Heart right ventricle (tissue), 16 donors: Measurements from ENCODE around the gene FIG4. TPM values are rescaled to one million over a fixed set of nuclear protein-coding genes. Genes with fewer than 3 reads are reported as not detected.

Experiments
- ATAC-seq, 8 donors: fragments of 200-7000 bp; cut with Tn5 transposase; one replicate each; pipeline ENCODE4 v1.9.1; 2020; ENCODE audit warnings: mild to moderate bottlenecking in 8 of 8, moderate library complexity in 8 of 8, moderate number of reproducible peaks in 1 of 8
- DNase-seq, 2 donors: peaks; one replicate each; pipeline ENCODE4 v3.0.0-alpha.2; 2020
- H3K27ac ChIP-seq, 10 donors: fragments of 200-600 bp; sonication (generic) in 2 of 10; one replicate each; pipeline versions ENCODE4 v1.5.0 to v1.8.0; 2020 to 2022; ENCODE audit warnings: mild to moderate bottlenecking in 3 of 10
- H3K27me3 ChIP-seq, 7 donors: fragments of 200-600 bp; one replicate each; pipeline ENCODE4 v1.8.0; 2021 to 2022; ENCODE audit warnings: mild to moderate bottlenecking in 2 of 7
- H3K36me3 ChIP-seq, 9 donors: fragments of 200-600 bp; sonication (generic) in 1 of 9; one replicate each; pipeline versions ENCODE4 v1.5.0 to v1.8.0; 2020 to 2022; ENCODE audit warnings: mild to moderate bottlenecking in 2 of 9
- H3K4me1 ChIP-seq, 9 donors: fragments of 200-600 bp; sonication (generic) in 1 of 9; one replicate each; pipeline versions ENCODE4 v1.5.0 to v1.8.0; 2020 to 2022; ENCODE audit warnings: mild to moderate bottlenecking in 4 of 9
- H3K4me3 ChIP-seq, 10 donors: fragments of 200-600 bp; sonication (generic) in 2 of 10; one replicate each; pipeline versions ENCODE4 v1.5.0 to v1.8.0; 2020 to 2022; ENCODE audit warnings: mild to moderate bottlenecking in 7 of 10, moderate library complexity in 2 of 10
- H3K9me3 ChIP-seq, 11 donors: fragments of 200-600 bp in 10 of 11; sonication (generic) in 2 of 11; one replicate each; pipeline versions ENCODE4 v1.5.0 to v1.8.0; 2013 to 2022; ENCODE audit warnings: mild to moderate bottlenecking in 2 of 11, control low read depth in 1 of 11, moderate library complexity in 1 of 11
- CTCF ChIP-seq, 9 donors: fragments of 200-600 bp; sonication (generic) in 2 of 9; IDR thresholded peaks; one replicate each; pipeline versions ENCODE4 v1.5.0 to v1.8.0; 2021 to 2022; ENCODE audit warnings: antibody characterized with exemption in 9 of 9, mild to moderate bottlenecking in 5 of 9, moderate library complexity in 1 of 9
- WGBS, 2 donors: extraction: QIAGEN DNeasy Blood & Tissue Kit; methylation state at CpG; one replicate each; pipeline ENCODE4 v1.1.7; 2013; ENCODE audit warnings: inconsistent platforms in 1 of 2; 5-methylcytosine and 5-hydroxymethylcytosine counted together
- intact Hi-C, 10 donors: fragments of 100-400 bp; cut with DNase I; formaldehyde crosslinking; loops; one replicate each; pipeline versions ENCODE4 v1.11.1 to v1.14.2; 2022
- polyA plus RNA-seq, 2 donors: library from polyadenylated mRNA; stranded (reverse); fragments of 200-250 nt; gene quantifications; one replicate each; pipeline ENCODE4 v1.2.3, GENCODE V29; 2013
- total RNA-seq, 10 donors: library from RNA; stranded (reverse); fragmentation: NEBNext Ultra II Directional in 3 of 10; extraction: Animal tissue kit (Norgen Biotek cat#: 25700) in 3 of 10; gene quantifications; one replicate each; pipeline versions ENCODE4 v1.2.1 to v1.2.4, GENCODE V29; 2021 to 2023
- donor health status: Arrhythmogenic right ventricular cardiomyopathy.
- donor health status: ischemic (EF 13 %, LVEDD 7.1; RV severe dilation, severe dysfunction).
- donor health status: healthy with polysubstance abuse.
- donor health status: DM: no; HTN: yes; CAD: no.
- donor health status: DM: no; HTN: no; CAD: no.
- donor health status: ischemic (EF 25% LVEDD 6.9; RV normal size, moderate dysfunction).
- donor health status: ischemic (EF 25% LVEDD 5.7; RV mildly dilated, moderate dysfunction).
- donor health status: healthy.
- donor health status: DM: yes; HTN: yes; CAD: no.
- donor health status: Ischemic cardiomyopathy.
- donor health status: ischemic (EF 35%, LVEDD 5.7; RV mildly dilated, moderate dysfunction).
- donor health status: nonischemic (EF 11% LVEDD 7.7; RV severe dilation, severe dysfunction).
- donor health status: DM: yes; HTN: yes; CAD: no.
- donor health status: PGD.
- donor health status: ischemic (EF 29% LVEDD 5.4; RV normal size, mild dysfunction).
- donor health status: nonischemic (EF 23%, LVEDD 6.1; RV moderate dilation, normal function).

FIG4 gene
- total and polyA plus RNA-seq, 12 donors, result 5.1 to 13.1 (median 9.2) TPM

DNA sequence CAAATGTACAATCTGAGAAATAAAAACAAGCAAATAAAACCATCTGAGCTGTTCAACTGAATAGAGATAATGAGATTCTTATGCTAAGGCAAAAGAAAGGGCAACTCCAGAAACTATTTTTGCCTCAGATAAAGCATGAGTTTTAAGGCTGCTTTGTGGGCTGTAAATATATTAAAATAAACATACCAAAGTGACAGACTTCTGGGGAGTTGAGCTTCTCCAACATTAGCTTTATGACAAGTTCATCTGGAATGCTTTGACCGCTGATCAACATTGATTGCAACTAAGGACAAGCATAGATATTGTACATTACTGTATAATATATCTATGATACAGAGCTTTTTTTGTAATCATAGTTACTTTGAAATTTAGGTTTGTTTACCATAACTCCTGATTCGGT is 19.4 kb upstream of the FIG4 start:
- Histone ChIP-seq H3K36me3 (peaks cover 0 to 20% (median 0%) of the 10 kb centered on the region in 9 donors), H3K4me1 (no peaks in the 10 kb centered on the region), H3K4me3 (no peak overlapping the region), H3K27ac (no peak overlapping the region), H3K27me3 (no peaks in the 10 kb centered on the region), H3K9me3 (peaks cover 0 to 2% (median 0%) of the 10 kb centered on the region in 11 donors)
- WGBS, 2 donors, result 84 to 92% methylated on average over 2 of the region's 2 CpGs
- no peak for TF ChIP-seq CTCF (IDR thresholded peaks at IDR 0.05)
- ATAC-seq (no peak), DNase-seq (no peak)
- intact Hi-C loops, result no loop called here

DNA sequence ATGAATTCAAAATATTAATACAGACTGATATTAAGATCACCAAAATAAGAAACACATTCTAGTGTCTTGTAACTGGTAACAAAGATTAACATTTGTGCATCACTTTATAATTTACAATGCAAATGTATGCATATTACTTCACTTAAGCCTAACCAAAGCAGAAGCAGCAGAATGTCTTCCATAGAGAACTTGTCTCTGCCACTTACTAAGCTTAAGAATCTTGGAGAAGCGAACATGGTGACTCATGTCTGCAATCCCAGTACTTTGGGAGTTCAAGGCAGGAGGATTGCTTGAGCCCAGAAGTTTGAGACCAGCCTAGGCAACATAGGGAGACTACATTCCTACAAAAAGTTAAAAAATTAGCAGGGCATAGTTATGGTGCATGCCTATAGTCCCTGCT is 18.9 kb upstream of the FIG4 start:
- ATAC-seq, result no peak

DNA sequence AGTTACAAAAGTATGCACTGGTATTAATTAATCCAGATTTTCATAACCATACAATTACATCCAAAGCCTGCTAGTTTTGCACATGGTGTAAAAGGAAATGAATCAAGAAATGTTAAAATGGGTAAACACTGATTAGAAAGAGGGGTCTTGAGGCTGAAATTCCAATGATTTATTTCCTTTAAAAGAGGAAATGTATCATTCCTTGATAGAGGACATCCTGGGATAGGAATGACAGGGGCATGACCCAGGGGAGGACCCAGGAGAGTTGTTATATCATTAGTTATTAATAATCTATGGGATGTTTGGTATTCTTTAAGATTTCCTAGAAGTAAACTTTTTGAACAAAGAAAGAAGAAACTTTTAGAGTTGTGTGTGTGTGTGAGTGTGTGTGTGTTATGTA is 18.3 kb upstream of the FIG4 start:
- H3K4me3 ChIP-seq, result no peak overlapping the region
- H3K27me3 ChIP-seq, result no peaks in the 10 kb centered on the region
- no peak overlapping the region for H3K27ac ChIP-seq
- DNase-seq (no peak), ATAC-seq (no peak)
- intact Hi-C loops, result no loop called here
- TF ChIP-seq CTCF (IDR thresholded peaks at IDR 0.05), result no peak
- peaks cover 0 to 3% (median 0%) of the 10 kb centered on the region in 11 donors for H3K9me3 ChIP-seq
- H3K4me1 ChIP-seq, result no peaks in the 10 kb centered on the region
- H3K36me3 ChIP-seq, result peaks cover 0 to 20% (median 0%) of the 10 kb centered on the region in 9 donors

More for the DNA sequence above, 18.9 kb upstream of the FIG4 start:
- no peaks in the 10 kb centered on the region for H3K4me1 ChIP-seq
- no peak overlapping the region for H3K4me3 ChIP-seq
- no peaks in the 10 kb centered on the region for H3K27me3 ChIP-seq
- 92 to 97% methylated on average over 1 of the region's 1 CpG for WGBS, 2 donors
- no peak for DNase-seq
- peaks cover 0 to 20% (median 0%) of the 10 kb centered on the region in 9 donors for H3K36me3 ChIP-seq
- peaks cover 0 to 3% (median 0%) of the 10 kb centered on the region in 11 donors for H3K9me3 ChIP-seq
- intact Hi-C loops, result no loop called here
- no peak for TF ChIP-seq CTCF (IDR thresholded peaks at IDR 0.05)
- no peak overlapping the region for H3K27ac ChIP-seq

DNA sequence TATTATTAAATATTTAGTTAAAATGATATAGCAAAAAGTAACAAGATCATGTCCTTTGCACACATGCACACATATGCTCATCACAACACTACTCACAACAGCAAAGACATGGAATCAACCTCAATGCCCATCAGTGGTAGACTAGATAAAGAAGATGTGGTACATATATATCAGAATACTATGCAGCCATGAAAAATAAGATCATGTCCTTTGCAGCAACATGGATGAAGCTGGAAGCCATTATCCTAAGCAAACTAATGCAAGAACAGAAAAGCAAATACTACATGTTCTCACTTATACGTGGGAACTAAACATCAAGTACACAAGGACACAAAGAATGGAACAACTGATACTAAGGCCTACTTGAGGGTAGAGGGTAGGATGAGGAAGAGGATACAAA is 14.4 kb upstream of the FIG4 start:
- 94 to 95% methylated on average over 1 of the region's 1 CpG for WGBS, 2 donors
- Histone ChIP-seq H3K27me3 (no peaks in the 10 kb centered on the region), H3K36me3 (peaks cover 0 to 12% (median 0%) of the 10 kb centered on the region in 9 donors), H3K4me1 (peaks cover 0 to 4% (median 0%) of the 10 kb centered on the region in 9 donors), H3K27ac (no peak overlapping the region), H3K9me3 (peaks cover 0 to 3% (median 0%) of the 10 kb centered on the region in 11 donors), H3K4me3 (no peak overlapping the region)
- no peak for TF ChIP-seq CTCF (IDR thresholded peaks at IDR 0.05)
- no peak for DNase-seq
- intact Hi-C loops, result no loop called here
- ATAC-seq, result no peak
